ENCODE results near the gene ZNF354C. TPM values are rescaled to one million over a fixed set of nuclear protein-coding genes. Genes with fewer than 3 reads are reported as not detected.

The ZNF354C gene
- total and polyA plus RNA-seq, 10 of the 15 experiments (the other 5 are each of a cell fraction or from before 2014, with no cell fraction given): 0.01 to 0.03 (median 0.02) TPM; not detected in 7

DNA sequence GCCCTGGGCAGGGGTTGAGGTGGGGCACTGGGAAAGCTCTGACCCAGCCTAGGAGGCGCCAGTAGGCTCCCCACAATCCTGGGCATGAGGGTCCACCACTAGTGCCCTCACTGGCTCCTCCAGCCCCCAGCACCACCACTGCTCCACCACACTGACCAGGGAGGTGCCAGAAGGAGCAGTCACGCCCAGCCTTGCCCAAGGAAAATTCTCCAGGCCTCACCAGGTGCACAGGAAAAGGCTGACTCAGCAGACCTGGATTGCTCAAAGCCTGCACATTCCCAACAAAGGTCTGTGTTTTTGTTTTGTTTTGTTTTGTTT lies 62.9 kb downstream of the ZNF354C start:
- ChIA-PET SMC1A (ENCODE audit: uncharacterized antibody, unreplicated experiment) (no interaction called here), RAD21 (ENCODE audit: unreplicated experiment) (no interaction called here), CTCF (no interaction called here), POLR2A (no interaction called here)
- Histone ChIP-seq H3K9me3 (replicated peaks; ENCODE audit: control insufficient read depth, insufficient read depth, low read length) (peaks cover 1% of the 10 kb centered on the region; the same call in 1 of the 3 replicates), H2AFZ (ENCODE audit: control insufficient read depth, low read depth, low read length) (no peak overlapping the region), H3K27ac (ENCODE audit: control insufficient read depth, insufficient read depth) (no peak overlapping the region), H3K4me2 (ENCODE audit: control insufficient read depth, insufficient read depth) (no peak overlapping the region), H3K4me3 (no peak overlapping the region), H3K9ac (ENCODE audit: control insufficient read depth, insufficient read depth, low read length) (no peak overlapping the region), H3K27me3 (replicated peaks in 1 of 2; ENCODE audit: control insufficient read depth in 2 of 2, insufficient read depth in 2 of 2, low read length in 1 of 2) (no peaks in the 10 kb centered on the region), H3K4me1 (ENCODE audit: control insufficient read depth, insufficient read depth, low read length) (no peaks in the 10 kb centered on the region), H4K20me1 (ENCODE audit: control insufficient read depth, insufficient read depth) (no peaks in the 10 kb centered on the region), H3K79me2 (ENCODE audit: control insufficient read depth, insufficient read depth, low read length) (no peaks in the 10 kb centered on the region), H3K36me3 (ENCODE audit: control insufficient read depth in 2 of 2, insufficient read depth in 2 of 2, low read length in 1 of 2) (no peaks in the 10 kb centered on the region)
- no peak for ATAC-seq
- no peak for FAIRE-seq
- intact Hi-C loops (cut with micrococcal nuclease; ENCODE audit: unreplicated experiment) (no loop called here), in situ Hi-C loops (cut with MboI) (no loop called here)
- WGBS (ENCODE audit: insufficient coverage, insufficient replicate concordance, low lambda C conversion rate, missing lambda C conversion rate): 0% methylated on average over 2 of the region's 2 CpGs
- DNase-seq (ENCODE audit: low read depth, low spot score): no peak
- BruUV-seq (replicated peaks): no TSS peak
- TF ChIP-seq SUPT20H (IDR thresholded peaks at IDR 0.05; ENCODE audit: borderline replicate concordance, control insufficient read depth, low read depth, low read length): no peak
- no peak for TF ChIP-seq BACH1 (IDR thresholded peaks at IDR 0.05; ENCODE audit: borderline replicate concordance)
- TF ChIP-seq NR2C2 (IDR thresholded peaks at IDR 0.05; ENCODE audit: borderline replicate concordance, control insufficient read depth, insufficient read length, low read depth): no peak
- TF ChIP-seq CBX3 (IDR thresholded peaks at IDR 0.05; ENCODE audit: borderline replicate concordance, low read depth): no peak
- TF ChIP-seq, protein P1, sequence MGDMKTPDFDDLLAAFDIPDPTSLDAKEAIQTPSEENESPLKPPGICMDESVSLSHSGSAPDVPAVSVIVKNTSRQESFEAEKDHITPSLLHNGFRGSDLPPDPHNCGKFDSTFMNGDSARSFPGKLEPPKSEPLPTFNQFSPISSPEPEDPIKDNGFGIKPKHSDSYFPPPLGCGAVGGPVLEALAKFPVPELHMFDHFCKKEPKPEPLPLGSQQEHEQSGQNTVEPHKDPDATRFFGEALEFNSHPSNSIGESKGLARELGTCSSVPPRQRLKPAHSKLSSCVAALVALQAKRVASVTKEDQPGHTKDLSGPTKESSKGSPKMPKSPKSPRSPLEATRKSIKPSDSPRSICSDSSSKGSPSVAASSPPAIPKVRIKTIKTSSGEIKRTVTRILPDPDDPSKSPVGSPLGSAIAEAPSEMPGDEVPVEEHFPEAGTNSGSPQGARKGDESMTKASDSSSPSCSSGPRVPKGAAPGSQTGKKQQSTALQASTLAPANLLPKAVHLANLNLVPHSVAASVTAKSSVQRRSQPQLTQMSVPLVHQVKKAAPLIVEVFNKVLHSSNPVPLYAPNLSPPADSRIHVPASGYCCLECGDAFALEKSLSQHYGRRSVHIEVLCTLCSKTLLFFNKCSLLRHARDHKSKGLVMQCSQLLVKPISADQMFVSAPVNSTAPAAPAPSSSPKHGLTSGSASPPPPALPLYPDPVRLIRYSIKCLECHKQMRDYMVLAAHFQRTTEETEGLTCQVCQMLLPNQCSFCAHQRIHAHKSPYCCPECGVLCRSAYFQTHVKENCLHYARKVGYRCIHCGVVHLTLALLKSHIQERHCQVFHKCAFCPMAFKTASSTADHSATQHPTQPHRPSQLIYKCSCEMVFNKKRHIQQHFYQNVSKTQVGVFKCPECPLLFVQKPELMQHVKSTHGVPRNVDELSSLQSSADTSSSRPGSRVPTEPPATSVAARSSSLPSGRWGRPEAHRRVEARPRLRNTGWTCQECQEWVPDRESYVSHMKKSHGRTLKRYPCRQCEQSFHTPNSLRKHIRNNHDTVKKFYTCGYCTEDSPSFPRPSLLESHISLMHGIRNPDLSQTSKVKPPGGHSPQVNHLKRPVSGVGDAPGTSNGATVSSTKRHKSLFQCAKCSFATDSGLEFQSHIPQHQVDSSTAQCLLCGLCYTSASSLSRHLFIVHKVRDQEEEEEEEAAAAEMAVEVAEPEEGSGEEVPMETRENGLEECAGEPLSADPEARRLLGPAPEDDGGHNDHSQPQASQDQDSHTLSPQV (IDR thresholded peaks at IDR 0.05): no peak
- TF ChIP-seq ZBTB11 (CRISPR knock-in tag; IDR thresholded peaks at IDR 0.05): no peak
- no peak for TF ChIP-seq ZBTB33 (IDR thresholded peaks at IDR 0.05)
- TF ChIP-seq MAX (IDR thresholded peaks at IDR 0.05; ENCODE audit: low read depth, low read length): no peak
- TF ChIP-seq ZNF384 (IDR thresholded peaks at IDR 0.05; ENCODE audit: borderline replicate concordance, low read depth, low read length): no peak
- TF ChIP-seq, protein P2, sequence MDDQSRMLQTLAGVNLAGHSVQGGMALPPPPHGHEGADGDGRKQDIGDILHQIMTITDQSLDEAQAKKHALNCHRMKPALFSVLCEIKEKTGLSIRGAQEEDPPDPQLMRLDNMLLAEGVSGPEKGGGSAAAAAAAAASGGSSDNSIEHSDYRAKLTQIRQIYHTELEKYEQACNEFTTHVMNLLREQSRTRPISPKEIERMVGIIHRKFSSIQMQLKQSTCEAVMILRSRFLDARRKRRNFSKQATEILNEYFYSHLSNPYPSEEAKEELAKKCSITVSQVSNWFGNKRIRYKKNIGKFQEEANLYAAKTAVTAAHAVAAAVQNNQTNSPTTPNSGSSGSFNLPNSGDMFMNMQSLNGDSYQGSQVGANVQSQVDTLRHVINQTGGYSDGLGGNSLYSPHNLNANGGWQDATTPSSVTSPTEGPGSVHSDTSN (IDR thresholded peaks at IDR 0.05; ENCODE audit: insufficient replicate concordance, low read depth, low read length): no peak
- no peak for TF ChIP-seq FOXK2 (IDR thresholded peaks at IDR 0.05)
